K562 (cell line): Measurements from ENCODE around the gene TENM4. TPM values are rescaled to one million over a fixed set of nuclear protein-coding genes. Genes with fewer than 3 reads are reported as not detected.

Experiments
- ATAC-seq: fragments of 200-7000 bp; cut with Tn5 transposase; 3 replicates; pipeline ENCODE4 v1.9.1; 2020; ENCODE audit warnings: moderate library complexity
- BruUV-seq: library from RNA; stranded (reverse); fragments of 400-500 nt; replicated peaks from 2 replicates; lab custom pipeline; 2021; lab: Mats Ljungman, UMichigan
- CTCF ChIA-PET: fragments of 300-600 bp; formaldehyde crosslinking; extraction: SDS; loops from one replicate; lab custom pipeline; 2021; ENCODE audit warnings: low intra/inter-chr PET ratio; lab: Yijun Ruan, JAX
- POLR2A ChIA-PET: fragments of 300-600, 350-650 bp; sonication (Branson Sonifier 250); formaldehyde crosslinking; extraction: SDS; loops from one replicate; lab custom pipeline; 2021; ENCODE audit warnings: antibody characterized with exemption, inconsistent platforms; lab: Yijun Ruan, JAX
- DNase-seq, 4 experiments: peaks; one replicate each; pipeline versions ENCODE4 v3.0.0 to v3.0.0-alpha.2; 2011 to 2018; ENCODE audit warnings: low spot score in 3 of 4, mixed read lengths in 3 of 4; ENCODE audit errors: extremely low read depth in 1 of 4
- FAIRE-seq: peaks from 2 replicates; lab custom pipeline; 2011; peaks lifted over from hg19 to GRCh38; lab: Jason Lieb, UNC
- H2AFZ ChIP-seq: 2 replicates; pipeline ENCODE4 v1.6.0; 2011; ENCODE audit warnings: low read depth, low read length, control low read depth, inconsistent platforms
- H3K27ac ChIP-seq: fragments of 200-600 bp; 3 replicates; pipeline ENCODE4 v1.8.0; 2011; ENCODE audit warnings: low read depth, mild to moderate bottlenecking, control low read depth, inconsistent platforms, low read length, moderate library complexity, mixed read lengths; ENCODE audit errors: extremely low read depth
- H3K27me3 ChIP-seq, 2 experiments: fragments of 300-600 bp in 1 of 2; 2 replicates in 1 of 2; 3 replicates in 1 of 2; pipeline versions ENCODE4 v1.6.0 to v1.8.0; 2011; ENCODE audit warnings: inconsistent platforms in 2 of 2, low read length in 2 of 2, mild to moderate bottlenecking in 1 of 2, mixed read lengths in 1 of 2, moderate library complexity in 1 of 2; ENCODE audit not compliant: control insufficient read depth in 2 of 2, insufficient read depth in 2 of 2
- H3K36me3 ChIP-seq: fragments of 300-600 bp; 3 replicates; pipeline ENCODE4 v1.8.0; 2011; ENCODE audit warnings: mild to moderate bottlenecking, low read length, inconsistent platforms; ENCODE audit not compliant: control insufficient read depth, insufficient read depth
- H3K4me1 ChIP-seq, 2 experiments: fragments of 200-600 bp in 1 of 2; replicated peaks in 1 of 2; 2 replicates in 1 of 2; 3 replicates in 1 of 2; pipeline versions ENCODE4 v1.5.1 to v1.8.0; 2011; ENCODE audit warnings: inconsistent platforms in 2 of 2, low read length in 2 of 2, mild to moderate bottlenecking in 1 of 2, mixed read lengths in 1 of 2, moderate library complexity in 1 of 2; ENCODE audit not compliant: control insufficient read depth in 2 of 2, insufficient read depth in 2 of 2
- H3K4me2 ChIP-seq: 2 replicates; pipeline ENCODE4 v1.6.1; 2011; ENCODE audit warnings: low read length, control low read depth, inconsistent platforms, mixed read lengths; ENCODE audit not compliant: insufficient read depth
- H3K4me3 ChIP-seq: fragments of 200-600 bp; sonication (generic), shearing (Covaris generic); 2 replicates; pipeline ENCODE4 v1.5.1; 2016; ENCODE audit warnings: control low read depth, inconsistent platforms
- H3K79me2 ChIP-seq: fragments of 200-600 bp; 3 replicates; pipeline ENCODE4 v1.8.0; 2011; ENCODE audit warnings: low read length, inconsistent platforms; ENCODE audit not compliant: control insufficient read depth, insufficient read depth
- H3K9ac ChIP-seq, 2 experiments: 2 replicates each; pipeline versions ENCODE4 v1.6.0 to v1.6.1; 2011; ENCODE audit warnings: low read depth in 2 of 2, low read length in 2 of 2, control low read depth in 1 of 2, inconsistent platforms in 1 of 2, mild to moderate bottlenecking in 1 of 2, mixed read lengths in 1 of 2; ENCODE audit not compliant: insufficient read depth in 1 of 2
- H3K9me1 ChIP-seq: one replicate; pipeline ENCODE4 v1.6.0; 2011; ENCODE audit warnings: inconsistent platforms, mild to moderate bottlenecking, low read length, moderate library complexity; ENCODE audit not compliant: control insufficient read depth, insufficient read depth
- H3K9me3 ChIP-seq: replicated peaks from 2 replicates; pipeline ENCODE4 v1.5.1; 2011; ENCODE audit warnings: low read depth, low read length, inconsistent platforms; ENCODE audit not compliant: control insufficient read depth, insufficient read depth
- H4K20me1 ChIP-seq: replicated peaks from 2 replicates; pipeline ENCODE4 v1.6.1; 2011; ENCODE audit warnings: low read length, inconsistent platforms, mixed read lengths; ENCODE audit not compliant: control insufficient read depth, insufficient read depth
- CBX8 ChIP-seq: fragments of 200-600 bp; sonication (generic); IDR thresholded peaks from 2 replicates; pipeline ENCODE4 v1.6.1; 2012; ENCODE audit warnings: borderline replicate concordance, mixed run types, low read depth, mild to moderate bottlenecking, moderate library complexity, mixed read lengths, low read length, control low read depth, inconsistent platforms; ENCODE audit not compliant: poor library complexity, severe bottlenecking; ENCODE audit errors: extremely low read depth
- CREBBP ChIP-seq: IDR thresholded peaks from one replicate; pipeline ENCODE4 v1.6.1; 2012; ENCODE audit warnings: low read depth, mild to moderate bottlenecking, control low read depth, inconsistent platforms, low read length
- PCBP1 ChIP-seq: fragments of 200-400 bp; formaldehyde crosslinking; IDR thresholded peaks from 2 replicates; pipeline ENCODE4 v1.6.1; 2018; ENCODE audit warnings: mild to moderate bottlenecking, low read depth, low read length; ENCODE audit not compliant: poor library complexity, severe bottlenecking
- PHF21A ChIP-seq: fragments of 450-650 bp; IDR thresholded peaks from 2 replicates; pipeline ENCODE4 v1.6.1; 2017; ENCODE audit warnings: low read depth, borderline replicate concordance
- PHTF2 ChIP-seq: fragments of 250-450 bp; sonication (Bioruptor Pico); IDR thresholded peaks from 2 replicates; pipeline ENCODE4 v1.5.0; 2021; ENCODE audit warnings: mild to moderate bottlenecking
- PML ChIP-seq: IDR thresholded peaks from 2 replicates; pipeline ENCODE4 v1.6.1; 2012; ENCODE audit warnings: low read length, inconsistent platforms
- SP2 ChIP-seq: IDR thresholded peaks from 2 replicates; pipeline ENCODE4 v1.6.1; 2011; ENCODE audit warnings: mild to moderate bottlenecking, low read depth, low read length, moderate library complexity; ENCODE audit not compliant: poor library complexity, severe bottlenecking; ENCODE audit errors: extremely low read depth
- STAG1 ChIP-seq: sonication (generic); formaldehyde crosslinking; IDR thresholded peaks from 2 replicates; pipeline ENCODE4 v1.5.0; 2020; ENCODE audit warnings: missing genetic modification reagents, borderline replicate concordance
- ZNF431 ChIP-seq: sonication (generic); formaldehyde crosslinking; IDR thresholded peaks from 2 replicates; pipeline ENCODE4 v1.8.0; 2022; ENCODE audit warnings: mild to moderate bottlenecking, missing genetic modification reagents
- ZNF707 ChIP-seq: fragments of 250-450 bp; sonication (Bioruptor Pico); conservative IDR thresholded peaks from 2 replicates; pipeline ENCODE4 v1.8.0; 2022; ENCODE audit warnings: inconsistent platforms, mild to moderate bottlenecking, moderate library complexity
- ZNF75A ChIP-seq: fragments of 450-650 bp; formaldehyde crosslinking; IDR thresholded peaks from 2 replicates; pipeline ENCODE4 v1.4.0; 2020; ENCODE audit warnings: mild to moderate bottlenecking
- ZNF830 ChIP-seq: fragments of 250-450 bp; sonication (Bioruptor Pico); IDR thresholded peaks from 2 replicates; pipeline ENCODE4 v1.5.0; 2021; ENCODE audit warnings: mild to moderate bottlenecking
- ZZZ3 ChIP-seq: fragments of 450-650 bp; IDR thresholded peaks from 2 replicates; pipeline ENCODE4 v1.6.1; 2016; ENCODE audit warnings: antibody characterized with exemption, mild to moderate bottlenecking, moderate library complexity
- WGBS: fragments of 100-300 bp; shearing (Covaris generic); methylation state at CpG from one replicate; pipeline ENCODE4 v1.1.6; 2016; ENCODE audit warnings: low coverage, mixed read lengths; ENCODE audit not compliant: insufficient coverage; ENCODE audit errors: missing lambda C conversion rate; 5-methylcytosine and 5-hydroxymethylcytosine counted together
- in situ Hi-C: fragments of 300-500 bp; cut with MboI; formaldehyde crosslinking; loops from 4 replicates; pipeline ENCODE4 v1.15.0; 2018; ENCODE audit warnings: inconsistent platforms, mixed read lengths
- intact Hi-C: fragments of 100-400 bp; cut with micrococcal nuclease; formaldehyde crosslinking; loops from 2 replicates; pipeline ENCODE4 v1.14.2; 2022
- polyA plus RNA-seq, 8 experiments: library from polyadenylated mRNA; depleted of rRNA in 4 of 8; stranded (reverse) in 5 of 8; unstranded in 3 of 8; fragments of >200 nt; fragmentation: Nextera tagmentation in 2 of 8; fragmentation: Illumina TruSeq in 1 of 8; extraction: Ambion mirVana in 2 of 8; extraction: Trizol in 1 of 8; gene quantifications; 2 replicates each; pipeline versions ENCODE4 v1.2.1 to v1.2.3, GENCODE V29; 2011 to 2014; ENCODE audit warnings: inconsistent platforms in 1 of 8, missing spikeins in 1 of 8
- total RNA-seq, 7 experiments: library from RNA; depleted of rRNA in 6 of 7; stranded (reverse); fragments of >200 nt in 6 of 7; fragmentation: Illumina TruSeq in 2 of 7; extraction: Trizol in 2 of 7; gene quantifications; 2 replicates each; pipeline versions ENCODE4 v1.2.1 to v1.2.3, GENCODE V29; 2011 to 2021; ENCODE audit warnings: low replicate concordance in 1 of 7
- TF ChIP-seq, protein P1 (sequence below): sonication (generic); formaldehyde crosslinking; IDR thresholded peaks from 2 replicates; pipeline ENCODE4 v1.8.1; 2023; ENCODE audit warnings: mild to moderate bottlenecking, missing genetic modification reagents
- TF ChIP-seq, protein P2 (sequence below): fragments of 250-450 bp; sonication (Bioruptor Pico); IDR thresholded peaks from 2 replicates; pipeline ENCODE4 v1.5.0; 2020; ENCODE audit warnings: mild to moderate bottlenecking
- TF ChIP-seq, protein P3 (sequence below): fragments of 250-450 bp; sonication (Bioruptor Pico); IDR thresholded peaks from 2 replicates; pipeline ENCODE4 v1.4.0; 2020

Gene TENM4
- total and polyA plus RNA-seq, 9 of the 15 experiments (the other 6 are each of a cell fraction or from before 2014, with no cell fraction given), result 0.16 TPM; not detected in 8

DNA sequence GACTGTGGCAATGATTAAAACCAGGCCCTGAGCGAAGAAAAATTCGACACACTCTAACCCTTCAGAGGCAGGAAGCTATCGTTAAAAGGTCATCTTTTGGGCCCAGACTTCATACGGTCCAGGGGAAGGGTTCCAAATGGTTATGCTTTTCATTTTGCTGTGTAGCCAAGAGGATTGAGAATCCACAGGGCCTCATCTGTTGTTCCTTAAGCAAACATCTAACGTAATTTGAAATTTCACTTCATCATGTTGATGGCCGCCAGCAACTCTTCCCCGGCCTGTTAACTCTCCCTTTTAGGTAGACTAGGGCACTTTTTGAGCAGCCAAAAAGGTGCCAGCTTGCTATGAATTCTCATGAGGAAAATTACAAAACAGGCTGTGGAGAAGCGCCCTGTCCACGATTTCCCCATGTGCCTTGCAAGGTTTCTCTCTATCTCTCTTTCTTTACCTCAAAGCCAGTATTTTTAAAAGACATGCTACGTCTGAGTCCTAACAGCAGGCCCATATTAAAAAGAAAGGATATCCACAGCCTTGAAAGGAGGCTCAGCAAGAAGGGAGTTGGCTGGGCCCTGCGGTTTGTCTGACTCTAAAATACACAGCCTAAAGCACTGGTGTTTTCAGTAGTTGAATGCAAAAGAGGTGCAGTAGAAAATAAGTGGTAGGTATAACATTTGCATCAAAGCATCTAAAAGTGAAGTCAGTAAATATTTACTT lies 509.9 kb downstream of the TENM4 start:
- Histone ChIP-seq H3K9me1 (no peaks in the 10 kb centered on the region), H2AFZ (no peak overlapping the region), H3K36me3 (no peaks in the 10 kb centered on the region; the same call in 2 of the 3 replicates), H3K27me3 (peaks cover 6 to 14% of the 10 kb centered on the region in 2 experiments; a peak in 2 of 5 replicates), H4K20me1 (no peaks in the 10 kb centered on the region), H3K9ac (no peak overlapping the region), H3K4me2 (no peak overlapping the region), H3K4me1 (no peaks in the 10 kb centered on the region), H3K79me2 (no peaks in the 10 kb centered on the region), H3K9me3 (no peaks in the 10 kb centered on the region), H3K4me3 (no peak overlapping the region), H3K27ac (no peak overlapping the region)
- intact Hi-C loops, result no loop called here
- no peak for FAIRE-seq
- no peak for ATAC-seq
- DNase-seq, result no peak
- TF ChIP-seq, protein P1, sequence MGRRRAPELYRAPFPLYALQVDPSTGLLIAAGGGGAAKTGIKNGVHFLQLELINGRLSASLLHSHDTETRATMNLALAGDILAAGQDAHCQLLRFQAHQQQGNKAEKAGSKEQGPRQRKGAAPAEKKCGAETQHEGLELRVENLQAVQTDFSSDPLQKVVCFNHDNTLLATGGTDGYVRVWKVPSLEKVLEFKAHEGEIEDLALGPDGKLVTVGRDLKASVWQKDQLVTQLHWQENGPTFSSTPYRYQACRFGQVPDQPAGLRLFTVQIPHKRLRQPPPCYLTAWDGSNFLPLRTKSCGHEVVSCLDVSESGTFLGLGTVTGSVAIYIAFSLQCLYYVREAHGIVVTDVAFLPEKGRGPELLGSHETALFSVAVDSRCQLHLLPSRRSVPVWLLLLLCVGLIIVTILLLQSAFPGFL (CRISPR knock-in tag), result no peak
- no peak for TF ChIP-seq PCBP1
- TF ChIP-seq ZNF830 (CRISPR knock-in tag), result no peak
- no peak for TF ChIP-seq ZNF431 (CRISPR knock-in tag)
- TF ChIP-seq ZNF707, result no peak
- no peak for TF ChIP-seq PHF21A
- no peak for TF ChIP-seq CREBBP
- no peak for TF ChIP-seq PML
- no peak for TF ChIP-seq PHTF2 (CRISPR knock-in tag)
- TF ChIP-seq, protein P2, sequence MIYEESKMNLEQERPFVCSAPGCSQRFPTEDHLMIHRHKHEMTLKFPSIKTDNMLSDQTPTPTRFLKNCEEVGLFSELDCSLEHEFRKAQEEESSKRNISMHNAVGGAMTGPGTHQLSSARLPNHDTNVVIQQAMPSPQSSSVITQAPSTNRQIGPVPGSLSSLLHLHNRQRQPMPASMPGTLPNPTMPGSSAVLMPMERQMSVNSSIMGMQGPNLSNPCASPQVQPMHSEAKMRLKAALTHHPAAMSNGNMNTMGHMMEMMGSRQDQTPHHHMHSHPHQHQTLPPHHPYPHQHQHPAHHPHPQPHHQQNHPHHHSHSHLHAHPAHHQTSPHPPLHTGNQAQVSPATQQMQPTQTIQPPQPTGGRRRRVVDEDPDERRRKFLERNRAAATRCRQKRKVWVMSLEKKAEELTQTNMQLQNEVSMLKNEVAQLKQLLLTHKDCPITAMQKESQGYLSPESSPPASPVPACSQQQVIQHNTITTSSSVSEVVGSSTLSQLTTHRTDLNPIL, result no peak
- TF ChIP-seq, protein P3, sequence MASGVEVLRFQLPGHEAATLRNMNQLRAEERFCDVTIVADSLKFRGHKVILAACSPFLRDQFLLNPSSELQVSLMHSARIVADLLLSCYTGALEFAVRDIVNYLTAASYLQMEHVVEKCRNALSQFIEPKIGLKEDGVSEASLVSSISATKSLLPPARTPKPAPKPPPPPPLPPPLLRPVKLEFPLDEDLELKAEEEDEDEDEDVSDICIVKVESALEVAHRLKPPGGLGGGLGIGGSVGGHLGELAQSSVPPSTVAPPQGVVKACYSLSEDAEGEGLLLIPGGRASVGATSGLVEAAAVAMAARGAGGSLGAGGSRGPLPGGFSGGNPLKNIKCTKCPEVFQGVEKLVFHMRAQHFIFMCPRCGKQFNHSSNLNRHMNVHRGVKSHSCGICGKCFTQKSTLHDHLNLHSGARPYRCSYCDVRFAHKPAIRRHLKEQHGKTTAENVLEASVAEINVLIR (CRISPR knock-in tag), result no peak
- no peak for TF ChIP-seq CBX8
- no peak for TF ChIP-seq STAG1 (CRISPR knock-in tag)
- TF ChIP-seq ZNF75A (CRISPR knock-in tag), result no peak
- TF ChIP-seq ZZZ3, result no peak
- TF ChIP-seq SP2, result no peak
- POLR2A ChIA-PET, result no interaction called here
- in situ Hi-C loops, result no loop called here
- WGBS, result under 1% methylated on average over 11 of the region's 11 CpGs
- no TSS peak for BruUV-seq
- CTCF ChIA-PET, result no interaction called here
